NCI-H524 (cell line): Measurements from ENCODE around the gene TTL.
"Not testable (repeated sequence)": the region's sequence is repeated elsewhere in the genome, so short reads cannot be mapped to it uniquely, and the experiment has no call there.

Experiments
- DNase-seq, 2 experiments: peaks; one replicate each; lab custom pipeline; 2025; lab: John Stamatoyannopoulos, UW

Gene TTL

DNA sequence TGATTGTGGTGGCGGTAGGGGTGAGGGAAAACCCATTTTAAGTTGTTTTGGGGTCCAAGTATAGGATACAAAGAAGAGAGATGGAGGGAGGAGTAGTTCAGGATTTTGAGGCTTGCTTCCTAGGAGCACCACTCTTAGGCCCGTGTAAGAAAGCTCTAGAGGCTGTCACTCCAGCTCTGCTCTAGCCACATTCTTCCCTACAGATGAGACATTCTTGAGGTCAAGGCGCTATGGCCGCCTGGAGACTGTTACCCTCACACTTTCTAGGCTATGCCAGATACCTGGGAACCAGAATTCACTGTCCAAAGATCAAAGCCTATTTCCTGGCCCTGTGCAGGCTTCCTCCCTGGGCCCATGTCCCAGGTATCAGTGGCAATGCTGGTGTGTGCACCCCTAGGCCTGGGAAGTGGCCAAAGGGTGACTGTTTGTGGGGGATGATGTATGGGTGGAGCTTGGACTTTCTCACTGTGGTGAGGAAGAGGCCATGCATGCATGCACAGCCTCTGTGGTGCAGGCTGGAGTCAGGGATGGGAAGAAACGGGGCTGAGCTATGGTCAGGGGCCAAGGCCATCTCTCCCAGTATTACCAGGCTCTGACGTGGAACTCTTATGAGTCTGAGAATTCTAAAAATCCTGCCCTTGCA, 7.0 kb upstream of the TTL start:
- DNase-seq = no peak

DNA sequence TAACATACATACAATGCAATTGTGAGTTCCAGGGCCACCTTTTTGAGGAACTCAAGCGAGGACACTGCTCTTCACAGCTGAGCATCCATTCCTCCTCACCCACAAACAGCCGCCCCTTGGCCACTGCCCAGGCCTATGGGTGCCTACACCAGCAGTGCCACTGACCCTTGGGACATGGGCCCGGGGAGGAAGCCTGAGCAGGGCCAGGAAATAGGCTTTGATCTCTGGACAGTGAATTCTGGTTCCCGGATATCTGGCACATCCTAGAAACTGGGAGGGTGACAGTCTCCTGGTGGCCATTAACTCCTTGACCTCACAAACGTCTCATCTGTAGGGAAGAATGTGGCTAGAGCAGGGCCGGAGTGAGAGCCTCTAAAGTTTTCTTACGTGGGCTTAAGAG, 5.5 kb upstream of the TTL start:
- no peak for DNase-seq

DNA sequence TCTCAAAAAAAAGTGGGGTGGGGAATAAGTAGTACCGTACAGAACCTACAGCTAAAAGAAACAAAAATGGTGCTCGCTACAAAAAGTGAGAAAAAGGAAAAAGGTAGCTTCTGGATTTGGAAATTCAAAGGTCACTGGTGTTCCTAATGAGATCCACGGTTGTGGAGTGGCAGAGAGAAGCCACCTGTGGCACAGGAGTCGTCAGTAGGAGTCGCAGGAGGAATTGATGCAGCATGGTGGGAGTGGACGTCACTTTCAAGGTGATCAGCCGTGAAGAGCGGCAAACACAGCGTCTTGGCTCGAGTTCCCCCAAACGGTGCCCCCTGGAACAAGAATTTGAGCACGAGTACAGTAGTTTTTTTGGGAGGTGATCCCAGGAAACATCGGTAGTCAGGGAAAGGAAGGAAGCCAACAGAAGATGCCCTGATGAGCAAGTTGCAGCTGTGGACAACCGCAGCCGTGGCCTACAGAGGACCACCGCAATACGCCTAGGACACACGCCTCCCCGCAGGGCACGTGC, 1.4 kb upstream of the TTL start:
- no peak for DNase-seq

DNA sequence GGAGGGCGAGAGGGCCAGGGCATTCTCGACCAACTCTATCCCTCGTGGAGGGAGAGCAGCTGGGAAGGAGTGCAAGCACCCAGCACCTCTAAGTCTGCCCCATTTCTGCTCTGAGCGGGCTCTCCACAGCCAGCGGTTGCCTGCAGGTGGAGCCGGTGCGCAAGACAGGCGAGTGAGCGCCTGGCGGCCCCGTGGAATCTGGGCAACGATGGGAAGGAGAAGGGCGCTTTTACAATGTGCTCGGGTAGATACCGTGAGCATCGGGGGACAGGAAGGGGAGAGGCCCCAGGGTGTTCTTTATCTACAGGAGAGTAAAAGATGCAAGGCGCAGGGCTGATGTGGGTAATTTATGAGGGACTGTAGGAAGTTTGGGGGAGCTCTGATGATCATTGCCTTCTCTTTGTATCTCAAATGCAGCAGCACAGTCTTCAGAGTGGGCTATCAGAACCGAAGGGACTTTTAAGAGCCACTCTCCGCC, 867 bp upstream of the TTL start:
- peak; percentile 51 to 79 for DNase-seq

DNA sequence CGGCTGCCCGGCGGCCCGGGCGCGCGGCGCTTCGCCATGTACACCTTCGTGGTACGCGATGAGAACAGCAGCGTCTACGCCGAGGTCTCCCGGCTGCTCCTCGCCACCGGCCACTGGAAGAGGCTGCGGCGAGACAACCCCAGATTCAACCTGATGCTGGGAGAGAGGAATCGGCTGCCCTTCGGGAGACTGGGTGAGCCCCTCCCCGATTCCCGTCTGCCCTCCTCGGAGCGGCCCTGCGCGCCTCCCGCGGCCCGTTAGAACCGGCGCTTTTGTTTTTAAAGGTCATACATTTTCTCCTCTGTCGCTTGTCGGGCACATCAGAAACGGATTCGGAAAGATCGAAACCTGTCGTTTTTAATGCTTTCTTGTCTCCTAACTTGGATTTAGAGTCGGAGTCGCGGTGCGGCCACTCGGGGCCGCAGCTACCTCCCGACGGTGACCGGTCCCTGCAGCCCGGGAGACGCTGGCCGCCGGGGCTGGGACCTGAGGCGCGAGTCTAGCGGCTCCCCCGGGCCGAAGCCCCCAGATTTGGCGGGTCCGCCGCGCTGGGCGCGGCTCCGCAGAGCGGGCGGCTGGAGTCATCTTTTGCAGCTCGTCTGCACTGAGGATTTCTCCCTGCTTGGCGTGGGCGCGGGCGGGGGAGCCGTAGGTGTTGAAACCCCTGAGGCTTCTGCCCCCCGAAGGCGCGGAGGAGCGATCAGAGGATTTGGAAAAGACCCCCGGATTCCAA, 519 bp downstream of the TTL start:
- peak in 1 of 2 experiments; percentile 42 for DNase-seq

DNA sequence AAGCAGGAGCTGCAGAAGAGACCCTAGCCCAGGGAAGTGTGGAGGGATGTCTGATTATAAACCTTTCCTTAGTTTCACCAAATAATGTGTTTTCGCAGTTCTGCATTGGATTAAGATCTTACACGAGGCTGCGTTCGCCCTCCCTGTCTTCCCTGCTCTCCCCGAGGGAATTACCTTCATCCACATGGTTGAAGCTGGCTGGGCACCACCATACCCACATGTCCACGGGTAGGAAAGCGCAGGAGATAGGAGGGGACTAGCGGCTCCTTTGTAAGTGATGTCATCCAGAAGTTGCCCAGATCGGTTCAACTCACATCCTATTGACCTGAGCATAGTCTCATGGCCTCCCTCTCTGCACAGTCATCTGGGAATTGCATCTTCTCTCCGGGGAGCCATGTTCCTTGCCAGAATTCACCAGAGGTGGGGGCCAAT, 1.1 kb downstream of the TTL start:
- peak; percentile 19 to 48 for DNase-seq

DNA sequence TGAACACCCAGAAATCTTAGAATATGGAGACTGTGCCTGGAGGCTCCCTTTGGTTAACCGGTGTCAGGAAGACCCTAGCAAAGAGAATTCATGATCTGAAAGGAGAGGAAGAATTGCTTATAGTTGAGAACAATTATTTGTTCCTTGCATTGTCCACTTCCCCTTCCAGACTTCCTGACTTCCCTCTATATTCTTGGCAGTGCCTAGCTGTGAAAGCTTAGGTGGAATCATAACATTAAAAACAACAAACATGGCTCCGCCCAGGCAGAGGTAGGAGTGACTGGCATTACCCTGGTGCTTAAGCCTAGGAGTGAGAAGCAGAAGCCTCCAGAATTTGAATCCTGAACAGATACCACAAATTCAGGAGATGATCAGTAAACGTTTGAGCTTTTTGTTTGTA, 1.9 kb downstream of the TTL start:
- DNase-seq = no peak

DNA sequence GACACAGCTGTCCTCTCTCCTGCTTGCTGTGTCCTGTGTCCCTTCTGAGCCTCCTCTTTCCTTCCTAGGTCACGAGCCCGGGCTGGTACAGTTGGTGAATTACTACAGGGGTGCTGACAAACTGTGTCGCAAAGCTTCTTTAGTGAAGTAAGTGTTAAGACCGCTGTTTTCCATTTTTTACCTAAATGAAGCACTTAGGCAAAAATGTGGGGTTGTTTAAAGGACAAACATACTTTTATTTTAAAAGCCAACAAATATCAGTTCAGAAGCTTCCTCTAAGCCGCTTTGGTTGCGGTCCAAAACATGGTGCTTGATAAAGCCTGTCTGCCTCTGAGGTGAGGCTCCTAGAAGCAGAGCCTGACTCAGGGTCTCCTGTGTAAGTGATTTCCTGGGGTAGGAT, 3.9 kb downstream of the TTL start:
- DNase-seq = no peak

DNA sequence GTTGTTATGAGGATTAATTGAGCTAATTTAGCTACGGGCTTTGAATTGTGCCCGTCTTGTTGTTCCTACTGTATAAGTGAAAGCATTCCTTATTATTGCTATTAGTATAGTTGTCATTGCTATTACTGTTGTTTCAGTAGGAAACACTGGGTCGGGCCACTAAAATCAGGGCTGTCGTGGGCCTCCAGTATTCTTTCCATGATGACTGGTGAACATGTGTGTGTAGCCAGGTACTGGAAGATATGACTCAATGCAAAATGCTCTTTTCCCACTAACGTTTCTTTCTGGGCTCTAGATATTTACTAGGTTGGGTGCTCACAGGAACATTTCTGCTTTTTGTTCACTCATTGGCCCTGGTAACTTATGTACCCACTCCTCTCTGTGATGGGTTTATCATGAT, 4.9 kb downstream of the TTL start:
- no peak for DNase-seq

DNA sequence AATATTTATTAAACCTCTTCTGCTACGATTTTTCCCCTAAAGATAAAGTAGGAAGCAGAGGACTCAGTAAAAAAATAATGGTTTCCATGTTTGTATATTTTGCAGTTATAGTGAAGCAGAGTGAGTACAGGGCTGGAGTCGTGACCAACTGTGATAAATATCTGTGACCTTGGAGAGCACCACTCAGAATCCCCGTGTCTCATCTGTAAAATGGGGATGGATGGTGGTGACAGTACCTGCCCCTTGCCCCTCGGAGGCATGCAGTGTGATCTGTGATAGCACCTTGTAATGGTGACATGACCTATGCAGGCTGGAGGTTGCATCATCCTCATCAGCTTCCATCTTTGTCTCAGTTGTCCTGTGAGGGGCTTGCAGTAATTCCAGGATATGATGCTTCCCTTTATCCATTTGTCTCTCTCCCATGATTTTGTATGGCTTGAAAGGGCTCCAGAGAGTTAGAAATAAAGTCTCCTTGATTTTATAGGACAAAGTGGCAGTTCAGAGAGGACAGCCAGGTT, 5.5 kb downstream of the TTL start:
- no peak for DNase-seq

DNA sequence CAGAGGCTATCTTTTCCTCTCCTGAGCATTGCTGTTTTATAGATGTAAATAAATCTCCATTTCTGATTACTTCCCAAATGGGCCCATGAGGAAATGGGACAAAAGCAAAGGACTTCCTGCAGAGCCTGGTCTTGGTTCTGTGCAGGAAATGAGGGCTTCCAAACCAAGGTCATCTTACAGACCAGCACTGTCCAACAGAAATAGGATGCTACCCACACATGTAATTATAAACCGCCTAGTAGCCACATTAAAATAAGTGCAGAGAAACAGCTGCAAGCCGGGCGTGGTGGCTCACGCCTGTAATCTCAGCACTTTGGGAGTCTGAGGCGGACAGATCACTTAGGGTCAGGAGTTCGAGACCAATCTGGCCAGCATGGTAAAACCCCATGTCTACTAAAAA, 6.2 kb downstream of the TTL start:
- DNase-seq = no peak

DNA sequence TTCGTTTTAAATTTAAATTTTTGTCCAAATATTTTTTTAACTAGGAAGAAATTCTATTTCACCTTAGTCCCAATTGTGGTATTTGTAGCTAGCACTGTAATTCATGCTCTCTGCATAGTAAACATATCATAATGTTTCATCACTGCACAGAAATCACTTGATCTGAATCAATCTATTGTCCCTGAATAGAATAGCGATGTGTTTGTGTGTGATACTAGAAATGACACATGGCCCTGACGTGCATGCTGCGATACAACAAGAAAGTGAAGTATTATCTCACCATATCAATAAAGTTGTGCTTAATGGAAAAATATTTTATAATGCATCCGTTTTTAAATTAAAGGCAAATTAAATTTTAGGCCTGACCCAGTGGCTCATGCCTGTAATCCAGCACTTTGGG, 10.0 kb downstream of the TTL start:
- no peak for DNase-seq

DNA sequence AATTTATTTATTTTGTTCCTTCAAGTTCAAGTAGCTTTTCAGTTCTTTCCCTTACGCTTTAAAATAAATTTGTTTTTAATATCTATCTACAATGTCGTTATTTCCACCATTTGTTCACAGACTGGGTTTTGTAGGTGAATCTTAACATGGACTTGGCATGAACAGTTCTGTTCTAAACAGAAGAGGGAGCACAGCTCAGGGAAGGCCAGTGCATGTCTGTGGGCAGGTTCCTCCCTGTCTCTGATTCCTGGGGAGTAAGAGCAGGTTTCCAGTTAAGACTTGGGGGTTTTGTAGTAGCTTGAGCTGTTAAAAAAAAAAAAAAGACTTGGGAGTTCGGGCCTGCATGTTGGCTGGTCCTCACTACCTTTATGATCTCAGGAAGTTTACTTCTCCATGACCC, 11.1 kb downstream of the TTL start:
- DNase-seq = no peak

DNA sequence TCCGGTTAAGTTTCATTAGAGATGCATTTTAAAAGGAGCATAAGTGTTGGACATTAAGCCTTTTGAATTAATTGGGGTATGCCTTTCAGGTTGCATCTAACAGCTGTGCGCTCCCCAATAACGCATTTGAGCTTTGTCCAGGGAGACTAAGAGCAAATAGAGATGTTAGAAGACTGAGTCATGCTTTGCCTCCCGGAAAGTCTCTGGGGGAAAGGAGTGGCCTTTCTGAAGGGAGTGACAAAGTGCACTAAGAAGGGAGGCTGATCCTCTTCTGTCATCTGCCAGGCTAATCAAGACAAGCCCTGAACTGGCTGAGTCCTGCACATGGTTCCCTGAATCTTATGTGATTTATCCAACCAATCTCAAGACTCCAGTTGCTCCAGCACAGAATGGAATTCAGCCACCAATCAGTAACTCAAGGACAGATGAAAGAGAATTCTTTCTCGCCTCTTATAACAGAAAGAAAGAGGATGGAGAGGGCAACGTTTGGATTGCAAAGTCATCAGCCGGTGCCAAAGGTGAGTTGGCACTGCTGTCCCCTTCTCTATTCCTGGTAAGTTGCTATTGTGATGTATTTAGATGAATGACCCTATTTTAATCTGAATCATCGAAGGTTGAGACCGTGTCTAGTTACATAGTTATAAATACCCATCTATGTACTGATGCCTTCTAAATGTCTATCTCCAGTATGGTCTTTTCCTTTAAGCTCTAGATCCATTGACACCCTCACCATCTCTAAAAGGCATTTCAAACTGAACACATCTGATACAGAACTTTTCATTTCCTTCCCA, 12.1 kb downstream of the TTL start:
- peak in 1 of 2 experiments; percentile 25 for DNase-seq

DNA sequence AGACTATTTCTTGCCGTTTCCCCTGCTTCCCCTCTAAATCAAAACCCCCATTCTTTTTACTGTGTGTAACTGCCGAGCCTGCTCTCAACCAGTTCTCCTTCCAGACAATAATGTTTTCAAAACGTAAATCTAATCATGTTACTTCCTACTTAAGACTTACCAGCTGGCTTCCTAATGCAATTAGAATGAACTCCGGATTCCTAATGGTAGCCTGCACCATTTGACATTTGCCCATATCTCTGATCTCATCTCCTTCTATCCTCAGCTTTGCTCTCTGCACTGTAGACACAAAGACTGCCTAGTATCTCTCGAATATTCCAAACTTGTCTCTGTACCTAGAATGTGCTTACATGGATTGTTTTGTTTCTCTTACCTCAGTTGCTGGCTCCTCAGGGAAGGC, 12.9 kb downstream of the TTL start:
- DNase-seq = no peak

DNA sequence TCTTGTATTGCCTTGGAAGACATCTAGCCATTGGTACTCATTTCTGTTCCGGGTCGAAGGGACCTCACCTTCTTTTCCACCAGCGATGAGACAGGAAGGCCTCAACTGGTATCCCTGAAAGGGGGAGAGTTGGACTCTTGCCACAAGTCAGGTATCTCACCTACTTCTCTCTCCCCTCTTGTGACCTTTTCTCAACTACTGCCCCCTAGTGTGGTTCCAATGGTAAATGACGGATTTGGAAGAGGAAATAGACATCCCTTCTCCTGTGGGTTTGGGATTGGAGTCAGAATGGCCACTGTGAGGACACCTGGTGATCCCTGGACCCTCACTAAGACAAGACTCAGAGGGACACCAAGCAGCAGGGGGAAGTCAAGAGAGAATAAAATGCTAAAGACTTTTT, 13.9 kb downstream of the TTL start:
- not testable (repeated sequence) for DNase-seq

DNA sequence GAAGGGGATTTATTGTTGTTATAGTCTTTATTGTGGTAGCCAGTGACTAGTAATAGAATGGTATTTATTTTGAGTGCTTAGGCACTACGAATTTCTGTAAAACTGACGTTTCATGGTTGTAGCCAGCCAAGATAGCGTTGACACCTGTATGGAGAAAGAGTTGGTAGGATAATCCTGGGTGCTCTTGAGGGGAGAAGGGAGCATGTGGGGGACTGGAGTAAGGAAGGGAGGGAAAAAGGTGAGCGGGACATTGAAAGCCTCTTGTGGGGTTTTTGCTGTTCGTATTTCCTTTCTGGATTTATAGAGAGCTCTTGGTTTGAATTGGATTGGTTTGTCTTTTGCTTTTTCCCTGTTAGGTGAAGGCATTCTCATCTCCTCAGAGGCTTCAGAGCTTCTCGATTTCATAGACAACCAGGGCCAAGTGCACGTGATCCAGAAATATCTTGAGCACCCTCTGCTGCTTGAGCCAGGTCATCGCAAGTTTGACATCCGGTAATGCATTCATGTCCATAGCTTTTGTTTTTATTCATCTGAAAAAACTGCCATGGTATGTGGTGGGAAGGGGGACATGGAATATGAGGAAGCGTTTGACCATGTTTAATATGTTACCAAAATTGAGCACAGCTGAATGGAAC, 19.0 kb downstream of the TTL start:
- peak in 1 of 2 experiments; percentile 40 for DNase-seq

DNA sequence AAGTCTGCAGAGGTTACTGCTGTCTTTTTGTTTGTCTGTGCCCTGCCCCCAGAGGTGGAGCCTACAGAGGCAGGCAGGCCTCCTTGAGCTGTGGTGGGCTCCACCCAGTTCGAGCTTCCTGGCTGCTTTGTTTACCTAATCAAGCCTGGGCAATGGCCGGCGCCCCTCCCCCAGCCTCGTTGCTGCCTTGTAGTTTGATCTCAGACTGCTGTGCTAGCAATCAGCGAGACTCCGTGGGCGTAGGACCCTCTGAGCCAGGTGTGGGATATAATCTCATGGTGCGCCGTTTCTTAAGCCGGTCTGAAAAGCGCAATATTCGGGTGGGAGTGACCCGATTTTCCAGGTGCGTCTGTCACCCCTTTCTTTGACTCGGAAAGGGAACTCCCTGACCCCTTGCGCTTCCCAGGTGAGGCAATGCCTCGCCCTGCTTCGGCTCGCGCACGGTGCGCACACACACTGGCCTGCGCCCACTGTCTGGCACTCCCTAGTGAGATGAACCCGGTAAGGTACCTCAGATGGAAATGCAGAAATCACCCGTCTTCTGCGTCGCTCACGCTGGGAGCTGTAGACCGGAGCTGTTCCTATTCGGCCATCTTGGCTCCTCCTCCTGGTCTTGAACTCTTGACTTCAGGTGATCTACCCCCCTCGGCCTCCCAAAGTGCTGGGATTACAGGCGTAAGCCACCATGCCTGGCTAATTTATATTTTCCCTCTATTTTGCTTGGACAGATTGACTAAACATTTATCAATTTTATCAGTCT, 27.5 kb downstream of the TTL start:
- DNase-seq = not testable (repeated sequence)

DNA sequence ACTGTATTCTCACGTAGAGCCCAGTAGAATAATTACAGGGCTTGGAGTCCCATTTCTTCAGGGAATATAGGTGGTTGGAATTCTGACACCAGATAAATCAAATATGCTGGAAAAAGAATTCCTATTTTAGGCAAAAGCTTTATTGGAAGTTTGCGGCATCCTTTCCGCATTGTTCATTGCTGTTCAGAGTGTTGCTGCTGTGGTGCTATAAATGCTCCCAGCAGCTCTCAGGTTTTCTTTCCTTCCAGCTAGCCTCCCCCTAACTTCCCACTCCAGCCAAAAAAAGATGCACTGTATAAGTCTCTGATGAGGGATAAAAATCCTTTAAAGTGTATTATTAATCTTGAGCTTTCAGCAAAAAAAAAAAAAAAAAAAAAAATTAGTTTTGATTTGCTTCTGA, 34.8 kb downstream of the TTL start:
- DNase-seq = no peak

DNA sequence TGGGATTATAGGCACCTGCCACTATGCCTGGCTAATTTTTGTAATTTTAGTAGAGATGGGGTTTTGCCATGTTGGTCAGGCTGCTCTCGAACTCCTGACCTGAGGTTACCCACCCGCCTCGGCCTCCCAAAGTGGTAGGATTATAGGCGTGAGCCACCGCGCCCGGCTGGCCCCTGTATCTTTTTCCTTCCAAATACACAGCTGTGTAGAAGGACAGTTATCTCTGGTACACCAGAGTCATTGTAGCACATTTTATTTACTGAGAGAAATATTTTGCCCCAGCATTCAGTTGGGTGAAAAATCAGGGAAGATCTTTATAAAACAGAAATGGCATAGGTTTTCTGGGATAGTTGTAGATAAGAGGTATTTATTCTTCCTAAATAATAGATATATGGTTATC, 36.9 kb downstream of the TTL start:
- no peak for DNase-seq

DNA sequence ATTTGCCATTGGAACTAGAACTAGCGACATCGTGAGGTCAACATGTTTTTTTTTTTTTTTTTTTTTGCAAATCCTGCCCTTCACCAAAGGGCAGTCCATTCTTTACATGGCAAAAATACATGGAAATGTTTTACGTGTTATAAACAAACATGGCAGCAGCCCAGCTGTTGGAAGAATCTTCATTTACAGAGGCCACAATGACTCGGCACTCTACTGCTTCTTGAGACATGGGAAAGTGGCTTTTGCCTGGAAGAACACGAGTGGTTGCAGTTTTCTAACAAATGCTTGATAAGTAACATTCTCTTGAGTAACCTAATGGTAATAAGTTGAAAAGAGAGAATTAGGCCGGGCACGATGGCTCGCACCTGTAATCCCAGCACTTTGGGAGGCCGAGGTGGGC, 37.5 kb downstream of the TTL start:
- no peak for DNase-seq
